SU-DHL-6 (cell line): ENCODE data around the gene NEGR1.

Experiments
- H2AFZ ChIP-seq: fragments of 200-600 bp; sonication (generic); 2 replicates; pipeline ENCODE4 v1.6.1; 2014; ENCODE audit warnings: low read depth, mild to moderate bottlenecking, moderate library complexity, mixed read lengths, antibody characterized with exemption, low read length; ENCODE audit not compliant: severe bottlenecking
- H3F3A ChIP-seq: fragments of 200-600 bp; shearing (Covaris generic); 2 replicates; pipeline ENCODE4 v1.6.0; 2016; ENCODE audit warnings: antibody characterized with exemption, mild to moderate bottlenecking; ENCODE audit not compliant: insufficient read depth
- H3K27ac ChIP-seq: fragments of 200-600 bp; sonication (generic); 2 replicates; pipeline ENCODE4 v1.5.1; 2016; ENCODE audit warnings: low read depth, mild to moderate bottlenecking, low read length, moderate library complexity, mixed read lengths
- H3K27me3 ChIP-seq: fragments of 200-600 bp; sonication (generic), shearing (Covaris generic); 2 replicates; pipeline ENCODE4 v1.6.0; 2014; ENCODE audit warnings: mild to moderate bottlenecking, low read length
- H3K36me3 ChIP-seq: fragments of 200-600 bp; sonication (generic); 2 replicates; pipeline ENCODE4 v1.6.1; 2014; ENCODE audit warnings: mild to moderate bottlenecking, low read length, mixed read lengths
- H3K4me2 ChIP-seq: fragments of 300-600, 200-600 bp; shearing (Covaris generic), sonication (generic); 2 replicates; pipeline ENCODE4 v1.6.0; 2014; ENCODE audit warnings: low read length, low read depth, mild to moderate bottlenecking; ENCODE audit not compliant: poor library complexity, severe bottlenecking
- H3K4me3 ChIP-seq: fragments of 200-600 bp; sonication (generic); 2 replicates; pipeline ENCODE4 v1.5.1; 2014; ENCODE audit warnings: antibody characterized with exemption, low read length, mild to moderate bottlenecking, mixed read lengths; ENCODE audit not compliant: insufficient read depth, poor library complexity, severe bottlenecking
- H3K79me2 ChIP-seq: fragments of 200-600 bp; sonication (generic); 2 replicates; pipeline ENCODE4 v1.6.1; 2014; ENCODE audit warnings: mild to moderate bottlenecking, low read length, moderate library complexity; ENCODE audit not compliant: insufficient read depth
- H3K9ac ChIP-seq: fragments of 200-600 bp; sonication (generic); 2 replicates; pipeline ENCODE4 v1.7.0; 2014; ENCODE audit warnings: mild to moderate bottlenecking, low read length
- H3K9me2 ChIP-seq: fragments of 200-600 bp; sonication (generic); replicated peaks from 2 replicates; pipeline ENCODE4 v1.6.1; 2014; ENCODE audit warnings: low read length; ENCODE audit not compliant: insufficient read depth
- H3K9me3 ChIP-seq: fragments of 200-600 bp; sonication (generic); 2 replicates; pipeline ENCODE4 v1.6.1; 2014; ENCODE audit warnings: low read length, mixed read lengths; ENCODE audit not compliant: insufficient read depth
- H4K20me1 ChIP-seq: fragments of 200-600 bp; sonication (generic); 2 replicates; pipeline ENCODE4 v1.6.1; 2014; ENCODE audit warnings: low read depth, mild to moderate bottlenecking, antibody characterized with exemption, low read length, moderate library complexity, mixed read lengths
- CTCF ChIP-seq: fragments of 200-600 bp; sonication (generic); IDR thresholded peaks from one replicate; pipeline ENCODE4 v1.5.1; 2017; ENCODE audit warnings: antibody characterized with exemption, mild to moderate bottlenecking, low read length, moderate library complexity; ENCODE audit not compliant: insufficient read depth, poor library complexity, severe bottlenecking
- EZH2phosphoT487 ChIP-seq: fragments of 200-600 bp; sonication (generic), shearing (Covaris generic); conservative IDR thresholded peaks from 2 replicates; pipeline ENCODE4 v1.6.1; 2018; ENCODE audit warnings: mild to moderate bottlenecking, antibody characterized with exemption, low read length, moderate library complexity, mixed read lengths

The NEGR1 gene

GRCh38 chr1:71640998-71641397 is 641.3 kb downstream of the NEGR1 start:
- Histone ChIP-seq H3K9me2 (0 out of 2 replicates have a peak, but pooled peaks cover 3% of the 10 kb centered on the region), H3K27me3 (no peaks in the 10 kb centered on the region), H2AFZ (no peak overlapping the region), H3K9ac (no peak overlapping the region), H4K20me1 (no peaks in the 10 kb centered on the region), H3K36me3 (no peaks in the 10 kb centered on the region), H3K27ac (no peak overlapping the region), H3K9me3 (no peaks in the 10 kb centered on the region), H3K4me3 (no peak overlapping the region), H3K4me2 (no peak overlapping the region), H3F3A (no peaks in the 10 kb centered on the region), H3K79me2 (no peaks in the 10 kb centered on the region)
- no peak for TF ChIP-seq CTCF
- TF ChIP-seq EZH2phosphoT487, result no peak

- Histone ChIP-seq H3F3A (no peaks in the 10 kb centered on the region), H3K9ac (no peak overlapping the region), H4K20me1 (no peaks in the 10 kb centered on the region), H2AFZ (no peak overlapping the region), H3K9me2 (0 out of 2 replicates have a peak, but pooled peaks cover 3% of the 10 kb centered on the region), H3K9me3 (no peaks in the 10 kb centered on the region), H3K4me3 (no peak overlapping the region), H3K4me2 (no peak overlapping the region), H3K27ac (no peak overlapping the region), H3K27me3 (no peaks in the 10 kb centered on the region), H3K36me3 (no peaks in the 10 kb centered on the region), H3K79me2 (no peaks in the 10 kb centered on the region)
- TF ChIP-seq EZH2phosphoT487 (no peak), CTCF (no peak)
Measured at GRCh38 chr1:71640116-71640515, 642.2 kb downstream of the NEGR1 start.

- Histone ChIP-seq H3K79me2 (no peaks in the 10 kb centered on the region), H3K9me3 (no peaks in the 10 kb centered on the region), H3K4me2 (no peak overlapping the region)
Measured at GRCh38 chr1:71638081-71638766, 644.1 kb downstream of the NEGR1 start.

More at GRCh38 chr1:71638081-71638766, 644.1 kb downstream of the NEGR1 start:
- H4K20me1 ChIP-seq, result no peaks in the 10 kb centered on the region
- H3F3A ChIP-seq, result no peaks in the 10 kb centered on the region
- H3K4me3 ChIP-seq, result no peak overlapping the region
- no peaks in the 10 kb centered on the region for H3K36me3 ChIP-seq
- H3K27me3 ChIP-seq, result no peaks in the 10 kb centered on the region
- no peak for TF ChIP-seq EZH2phosphoT487
- TF ChIP-seq CTCF, result no peak
- no peak overlapping the region for H3K27ac ChIP-seq
- H3K9ac ChIP-seq, result no peak overlapping the region
- H2AFZ ChIP-seq, result no peak overlapping the region
- H3K9me2 ChIP-seq, result 0 out of 2 replicates have a peak, but pooled peaks cover 3% of the 10 kb centered on the region
